GM12865 (cell line): ENCODE data around the gene TNFAIP2.
A peak's percentile ranks its signal among the peaks of the same experiment; 100 is the strongest.

Experiments
- DNase-seq: peaks from one replicate; pipeline ENCODE4 v3.0.0; 2010; ENCODE audit warnings: low read depth
- H3K4me3 ChIP-seq: 2 replicates; pipeline ENCODE4 v1.5.1; 2011; ENCODE audit warnings: mild to moderate bottlenecking, low read depth, low read length, control low read depth
- CTCF ChIP-seq: IDR thresholded peaks from 2 replicates; pipeline ENCODE4 v1.5.1; 2011; ENCODE audit warnings: low read length, control low read depth, low read depth, inconsistent platforms; ENCODE audit not compliant: insufficient read depth; ENCODE audit errors: missing control alignments

The TNFAIP2 gene

GRCh38 chr14:103121846-103122584 is 1.2 kb upstream of the TNFAIP2 start:
- peak; percentile 54 for DNase-seq
- TF ChIP-seq CTCF = no peak
- H3K4me3 ChIP-seq = peak overlapping the region; percentile 66

DNA sequence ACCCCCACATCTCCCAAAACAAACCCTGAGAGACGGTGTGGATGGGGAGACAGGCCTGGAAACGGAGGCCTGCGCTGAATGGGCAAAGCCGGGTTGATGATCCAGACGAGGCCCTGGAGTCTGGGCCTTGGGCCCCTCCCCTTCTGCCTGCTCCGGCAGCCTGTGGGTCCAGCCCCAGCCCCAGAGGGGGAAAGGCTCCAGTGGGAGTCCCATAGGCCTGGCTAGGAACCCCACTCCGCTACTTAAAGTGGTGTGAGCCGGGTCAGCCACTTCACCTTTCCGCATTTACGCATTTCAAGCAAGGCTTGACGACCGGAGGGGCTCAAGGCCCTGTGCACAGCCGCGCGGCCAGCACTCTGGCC is 695 bp upstream of the TNFAIP2 start:
- H3K4me3 ChIP-seq = peak overlapping the region; percentile 66
- TF ChIP-seq CTCF = no peak
- DNase-seq = peak; percentile 26

GRCh38 chr14:103123634-103124500 is 606 bp downstream of the TNFAIP2 start:
- H3K4me3 ChIP-seq = peak overlapping the region; percentile 66
- DNase-seq = no peak
- TF ChIP-seq CTCF = peak; percentile 34

GRCh38 chr14:103124501-103125001 is 1.3 kb downstream of the TNFAIP2 start:
- TF ChIP-seq CTCF = no peak
- no peak for DNase-seq
- H3K4me3 ChIP-seq = peak overlapping the region; percentile 66

GRCh38 chr14:103125098-103126070 is 2.1 kb downstream of the TNFAIP2 start:
- DNase-seq = no peak
- no peak for TF ChIP-seq CTCF
- peak overlapping the region; percentile 66; the same call in 1 of the 2 replicates for H3K4me3 ChIP-seq
